Pancreas (tissue), 10 donors: Measurements from ENCODE around the gene IRF3. TPM values are rescaled to one million over a fixed set of nuclear protein-coding genes. Genes with fewer than 3 reads are reported as not detected.

Source experiments
- ATAC-seq, 4 donors: fragments of 200-7000 bp; cut with Tn5 transposase; one replicate each; pipeline versions ENCODE4 v1.8.0 to v1.9.1; 2020; ENCODE audit warnings: mild to moderate bottlenecking in 4 of 4, moderate library complexity in 4 of 4
- DNase-seq, 6 donors: peaks; one replicate each; pipeline ENCODE4 v3.0.0-alpha.2; 2020
- FAIRE-seq: peaks from 2 replicates; lab custom pipeline; 2012; peaks lifted over from hg19 to GRCh38; lab: Jason Lieb, UNC
- H3K27ac ChIP-seq, 4 donors: fragments of 200-600 bp; sonication (generic); 1 replicate in 3 of 4; 2 replicates in 1 of 4; pipeline versions ENCODE4 v1.5.0 to v1.8.0; 2020
- H3K27me3 ChIP-seq, 4 donors: fragments of 200-600 bp; one replicate each; pipeline ENCODE4 v1.8.0; 2021
- H3K36me3 ChIP-seq, 3 donors: fragments of 200-600 bp; sonication (generic) in 1 of 3; one replicate each; pipeline versions ENCODE4 v1.5.0 to v1.8.0; 2020 to 2021
- H3K4me1 ChIP-seq, 3 donors: fragments of 200-600 bp; one replicate each; pipeline ENCODE4 v1.8.0; 2021
- H3K4me3 ChIP-seq, 4 donors: fragments of 200-600 bp; sonication (generic) in 2 of 4; one replicate each; pipeline versions ENCODE4 v1.5.0 to v1.8.0; 2020 to 2021
- H3K9me3 ChIP-seq, 4 donors: fragments of 200-600 bp; one replicate each; pipeline ENCODE4 v1.8.0; 2021
- WGBS, 2 donors: extraction: QIAGEN DNeasy Blood & Tissue Kit; methylation state at CpG; one replicate each; pipeline ENCODE4 v1.1.7; 2013; 5-methylcytosine and 5-hydroxymethylcytosine counted together
- intact Hi-C, 3 donors: fragments of 100-400 bp; cut with DNase I; formaldehyde crosslinking; loops; one replicate each; pipeline versions ENCODE4 v1.11.1 to v1.14.2; 2022
- polyA plus RNA-seq, 2 donors: library from polyadenylated mRNA; stranded (reverse); fragments of 200-250 nt; gene quantifications; one replicate each; pipeline ENCODE4 v1.2.3, GENCODE V29; 2013
- total RNA-seq, 6 donors: library from RNA; stranded (reverse); fragmentation: NEBNext Ultra II Directional in 4 of 6; extraction: Animal tissue kit (Norgen Biotek cat#: 25700) in 4 of 6; gene quantifications; one replicate each; pipeline versions ENCODE4 v1.2.1 to v1.2.4, GENCODE V29; 2021 to 2023
- TF ChIP-seq, protein P1 (sequence below), 4 donors: fragments of 200-600 bp; sonication (generic) in 3 of 4; IDR thresholded peaks; one replicate each; pipeline versions ENCODE4 v1.5.0 to v1.8.0; 2021; ENCODE audit warnings: antibody characterized with exemption in 4 of 4
- donor health status: healthy with polysubstance abuse.
- donor health status: DM: no; HTN: no; CAD: no; lungs with moderate emphysema.
- donor health status: DM: no; HTN: no; CAD: no.
- donor health status: control.
- donor health status: control.
- donor health status: Bipolar disorder and iron deficiency.
- donor health status: DM: yes; HTN: yes; CAD: no.
- donor health status: DM: no; HTN: no; CAD: no.
- donor health status: DM: no; HTN: no; CAD: no.
- donor health status: DM: yes; HTN: yes; CAD: no.

IRF3 gene
- total and polyA plus RNA-seq, 8 donors: 34.4 to 289 (median 45.1) TPM

GRCh38 chr19:49696865-49697264 lies 31.2 kb upstream of the IRF3 start:
- Histone ChIP-seq H3K4me3 (no peak overlapping the region), H3K27me3 (no peaks in the 10 kb centered on the region), H3K4me1 (no peaks in the 10 kb centered on the region), H3K9me3 (no peaks in the 10 kb centered on the region), H3K36me3 (no peaks in the 10 kb centered on the region), H3K27ac (no peak overlapping the region)
- intact Hi-C loops: no loop called here
- TF ChIP-seq, protein P1, sequence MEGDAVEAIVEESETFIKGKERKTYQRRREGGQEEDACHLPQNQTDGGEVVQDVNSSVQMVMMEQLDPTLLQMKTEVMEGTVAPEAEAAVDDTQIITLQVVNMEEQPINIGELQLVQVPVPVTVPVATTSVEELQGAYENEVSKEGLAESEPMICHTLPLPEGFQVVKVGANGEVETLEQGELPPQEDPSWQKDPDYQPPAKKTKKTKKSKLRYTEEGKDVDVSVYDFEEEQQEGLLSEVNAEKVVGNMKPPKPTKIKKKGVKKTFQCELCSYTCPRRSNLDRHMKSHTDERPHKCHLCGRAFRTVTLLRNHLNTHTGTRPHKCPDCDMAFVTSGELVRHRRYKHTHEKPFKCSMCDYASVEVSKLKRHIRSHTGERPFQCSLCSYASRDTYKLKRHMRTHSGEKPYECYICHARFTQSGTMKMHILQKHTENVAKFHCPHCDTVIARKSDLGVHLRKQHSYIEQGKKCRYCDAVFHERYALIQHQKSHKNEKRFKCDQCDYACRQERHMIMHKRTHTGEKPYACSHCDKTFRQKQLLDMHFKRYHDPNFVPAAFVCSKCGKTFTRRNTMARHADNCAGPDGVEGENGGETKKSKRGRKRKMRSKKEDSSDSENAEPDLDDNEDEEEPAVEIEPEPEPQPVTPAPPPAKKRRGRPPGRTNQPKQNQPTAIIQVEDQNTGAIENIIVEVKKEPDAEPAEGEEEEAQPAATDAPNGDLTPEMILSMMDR (IDR thresholded peaks at IDR 0.05): no peak
- no peak for ATAC-seq
- FAIRE-seq: no peak
- DNase-seq: no peak
- WGBS, 2 donors: 78 to 82% methylated on average over 7 of the region's 7 CpGs

DNA sequence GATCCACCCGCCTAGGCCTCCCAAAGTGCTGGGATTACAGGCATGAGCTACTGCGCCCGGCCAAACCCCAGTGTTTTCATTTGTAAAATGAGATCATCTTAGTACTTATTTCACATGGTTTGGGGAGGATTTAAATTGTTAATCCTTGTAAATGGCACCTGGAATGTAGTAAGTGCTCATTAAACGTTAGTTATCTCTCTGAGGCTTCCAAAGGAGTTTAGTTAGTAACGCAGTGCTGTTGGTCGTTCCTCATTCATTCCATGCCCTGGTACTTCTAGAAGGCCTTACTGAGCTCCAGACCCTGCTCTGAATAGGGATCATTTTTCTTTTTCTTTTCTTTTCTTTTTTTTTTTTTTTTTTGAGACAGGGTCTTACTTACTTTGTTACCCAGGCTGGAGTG lies 30.5 kb upstream of the IRF3 start:
- H3K27me3 ChIP-seq: no peaks in the 10 kb centered on the region
- ATAC-seq: no peak
- no peak overlapping the region for H3K27ac ChIP-seq
- no peak for FAIRE-seq
- H3K4me1 ChIP-seq: no peaks in the 10 kb centered on the region
- H3K4me3 ChIP-seq: no peak overlapping the region
- intact Hi-C loops: no loop called here
- TF ChIP-seq, protein P1 (IDR thresholded peaks at IDR 0.05): no peak
- no peaks in the 10 kb centered on the region for H3K9me3 ChIP-seq
- WGBS, 2 donors: 79 to 85% methylated on average over 6 of the region's 6 CpGs
- DNase-seq: no peak
- no peaks in the 10 kb centered on the region for H3K36me3 ChIP-seq

GRCh38 chr19:49692147-49692506 lies 26.5 kb upstream of the IRF3 start:
- no peak for FAIRE-seq
- intact Hi-C loops: no loop called here
- H3K27ac ChIP-seq: no peak overlapping the region
- no peaks in the 10 kb centered on the region for H3K36me3 ChIP-seq
- 75% methylated on average over 16 of the region's 16 CpGs for WGBS, 2 donors
- no peaks in the 10 kb centered on the region for H3K27me3 ChIP-seq
- ATAC-seq: no peak
- TF ChIP-seq, protein P1 (IDR thresholded peaks at IDR 0.05): no peak
- peak in 1 of 6 donors; percentile 63 for DNase-seq
- no peaks in the 10 kb centered on the region for H3K9me3 ChIP-seq
- peaks cover 0 to 13% (median 3%) of the 10 kb centered on the region in 3 donors for H3K4me1 ChIP-seq
- no peak overlapping the region for H3K4me3 ChIP-seq

DNA sequence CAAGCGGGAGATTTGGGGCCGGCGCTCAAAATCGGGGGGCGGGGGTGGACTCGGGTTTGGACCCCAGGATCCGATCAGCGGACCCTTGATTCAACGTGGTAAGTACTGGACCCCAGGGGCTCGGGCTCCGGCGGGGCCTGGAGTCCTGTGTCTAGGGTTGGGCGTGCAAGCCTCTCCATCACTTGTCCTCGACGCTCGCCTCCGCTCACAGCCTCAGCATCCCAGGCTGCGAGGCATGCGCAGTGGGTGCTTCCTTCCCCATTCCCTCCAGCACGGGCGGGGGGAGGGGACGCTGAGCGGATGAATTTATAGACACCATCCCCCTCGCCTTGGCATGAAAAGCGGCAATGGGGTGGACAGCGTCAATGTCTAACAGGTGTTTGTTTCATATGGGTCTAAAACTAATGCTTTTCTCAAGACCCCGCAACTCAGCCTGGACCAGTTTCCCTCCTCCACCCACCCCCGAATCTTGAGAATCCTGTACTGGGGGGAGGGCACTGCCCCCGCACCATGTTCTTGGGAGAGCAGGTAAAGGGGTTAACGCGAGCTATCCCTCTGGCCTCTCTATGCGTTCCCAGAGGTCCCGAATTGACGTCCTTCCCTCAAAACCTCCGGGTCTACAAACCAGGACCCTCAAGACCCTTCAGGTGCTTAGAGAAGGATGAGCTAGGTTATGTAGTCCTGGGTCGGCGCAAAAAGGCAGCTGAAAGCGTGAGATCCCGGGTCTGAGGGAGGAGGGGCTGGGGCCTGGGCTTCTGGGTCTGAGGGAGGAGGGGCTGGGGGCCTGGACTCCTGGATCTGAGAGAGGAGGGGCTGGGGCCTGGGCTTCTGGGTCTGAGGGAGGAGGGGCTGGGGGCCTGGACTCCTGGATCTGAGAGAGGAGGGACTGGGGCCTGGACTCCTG lies 25.8 kb upstream of the IRF3 start:
- ATAC-seq: peak in 3 of 4 donors; percentile 17 to 51 (median 26)
- intact Hi-C loops: no loop called here
- no peaks in the 10 kb centered on the region for H3K27me3 ChIP-seq
- WGBS, 2 donors: 25 to 30% methylated on average over 39 of the region's 39 CpGs
- H3K4me3 ChIP-seq: peak overlapping the region; percentile 23 to 58 (median 41)
- no peak for FAIRE-seq
- no peaks in the 10 kb centered on the region for H3K36me3 ChIP-seq
- H3K4me1 ChIP-seq: peaks cover 0 to 13% (median 3%) of the 10 kb centered on the region in 3 donors
- no peak overlapping the region for H3K27ac ChIP-seq
- TF ChIP-seq, protein P1 (IDR thresholded peaks at IDR 0.05): no peak
- H3K9me3 ChIP-seq: no peaks in the 10 kb centered on the region
- peak in 3 of 6 donors; percentile 45 to 78 (median 56) for DNase-seq
